BLaER1 (cell line): Measurements from ENCODE around the gene PCNT.
"Not testable (repeated sequence)": the region's sequence is repeated elsewhere in the genome, so short reads cannot be mapped to it uniquely, and the experiment has no call there.

ENCODE experiments used
- H3K27ac ChIP-seq: shearing (Covaris generic); formaldehyde crosslinking; 2 replicates; pipeline ENCODE4 v1.8.1; 2022
- H3K27me3 ChIP-seq: shearing (Covaris generic); formaldehyde crosslinking; 2 replicates; pipeline ENCODE4 v1.8.1; 2022
- H3K36me3 ChIP-seq: shearing (Covaris generic); formaldehyde crosslinking; 2 replicates; pipeline ENCODE4 v1.8.1; 2022
- H3K4me1 ChIP-seq: shearing (Covaris generic); formaldehyde crosslinking; 2 replicates; pipeline ENCODE4 v1.8.1; 2022
- H3K4me2 ChIP-seq: shearing (Covaris generic); formaldehyde crosslinking; 2 replicates; pipeline ENCODE4 v1.8.1; 2022
- H3K4me3 ChIP-seq: shearing (Covaris generic); formaldehyde crosslinking; 2 replicates; pipeline ENCODE4 v1.8.1; 2022
- H3K9ac ChIP-seq: shearing (Covaris generic); formaldehyde crosslinking; 2 replicates; pipeline ENCODE4 v1.8.1; 2022
- H3K9me3 ChIP-seq: shearing (Covaris generic); formaldehyde crosslinking; 2 replicates; pipeline ENCODE4 v1.8.1; 2022
- H4K20me1 ChIP-seq: shearing (Covaris generic); formaldehyde crosslinking; 2 replicates; pipeline ENCODE4 v1.8.1; 2022
- Cebpa-rat ChIP-seq: shearing (Covaris generic); IDR thresholded peaks from 2 replicates; pipeline ENCODE4 v1.8.1; 2022

PCNT gene

GRCh38 chr21:46366091-46366490 is 42.1 kb downstream of the PCNT start:
- TF ChIP-seq Cebpa-rat = no peak
- no peak overlapping the region for H3K4me3 ChIP-seq
- H3K27ac ChIP-seq = no peak overlapping the region
- H4K20me1 ChIP-seq = peaks cover 17% of the 10 kb centered on the region; the same call in 1 of the 2 replicates
- H3K9me3 ChIP-seq = no peaks in the 10 kb centered on the region
- no peaks in the 10 kb centered on the region for H3K27me3 ChIP-seq
- H3K4me1 ChIP-seq = peaks cover 23% of the 10 kb centered on the region
- H3K9ac ChIP-seq = no peak overlapping the region
- H3K36me3 ChIP-seq = peaks cover 76% of the 10 kb centered on the region
- no peak overlapping the region for H3K4me2 ChIP-seq

- no peak for TF ChIP-seq Cebpa-rat
- no peak overlapping the region for H3K9ac ChIP-seq
- no peak overlapping the region for H3K4me2 ChIP-seq
- peaks cover 76% of the 10 kb centered on the region for H3K36me3 ChIP-seq
- H3K27me3 ChIP-seq = no peaks in the 10 kb centered on the region
- H3K4me1 ChIP-seq = peaks cover 23% of the 10 kb centered on the region
- no peak overlapping the region for H3K4me3 ChIP-seq
- H3K9me3 ChIP-seq = no peaks in the 10 kb centered on the region
- H3K27ac ChIP-seq = no peak overlapping the region
- peaks cover 17% of the 10 kb centered on the region; the same call in 1 of the 2 replicates for H4K20me1 ChIP-seq
Measured at GRCh38 chr21:46366561-46366960, 42.6 kb downstream of the PCNT start.

GRCh38 chr21:46366966-46367365 is 43.0 kb downstream of the PCNT start:
- no peaks in the 10 kb centered on the region for H3K27me3 ChIP-seq
- peaks cover 76% of the 10 kb centered on the region for H3K36me3 ChIP-seq
- H3K4me3 ChIP-seq = no peak overlapping the region
- peaks cover 17% of the 10 kb centered on the region; the same call in 1 of the 2 replicates for H4K20me1 ChIP-seq
- H3K4me1 ChIP-seq = peaks cover 23% of the 10 kb centered on the region
- no peak overlapping the region for H3K9ac ChIP-seq
- no peaks in the 10 kb centered on the region for H3K9me3 ChIP-seq
- H3K27ac ChIP-seq = no peak overlapping the region
- no peak for TF ChIP-seq Cebpa-rat
- H3K4me2 ChIP-seq = no peak overlapping the region

- Histone ChIP-seq H4K20me1 (peaks cover 17% of the 10 kb centered on the region; the same call in 1 of the 2 replicates), H3K4me2 (peak overlapping the region; percentile 68), H3K9me3 (no peaks in the 10 kb centered on the region), H3K27me3 (no peaks in the 10 kb centered on the region), H3K4me3 (no peak overlapping the region), H3K36me3 (peaks cover 73% of the 10 kb centered on the region), H3K4me1 (peaks cover 23% of the 10 kb centered on the region), H3K27ac (peak overlapping the region; percentile 58), H3K9ac (peak overlapping the region; percentile 26; the same call in 1 of the 2 replicates)
- no peak for TF ChIP-seq Cebpa-rat
Measured at GRCh38 chr21:46368533-46369285, 44.8 kb downstream of the PCNT start.

- Histone ChIP-seq H3K4me1 (peaks cover 23% of the 10 kb centered on the region), H3K4me3 (no peak overlapping the region), H3K27ac (peak overlapping the region; percentile 58), H3K9me3 (no peaks in the 10 kb centered on the region), H3K9ac (peak overlapping the region; percentile 26; the same call in 1 of the 2 replicates), H3K4me2 (peak overlapping the region; percentile 68), H4K20me1 (peaks cover 17% of the 10 kb centered on the region; the same call in 1 of the 2 replicates), H3K36me3 (peaks cover 71% of the 10 kb centered on the region), H3K27me3 (no peaks in the 10 kb centered on the region)
- no peak for TF ChIP-seq Cebpa-rat
Measured at GRCh38 chr21:46369520-46370235, 45.7 kb downstream of the PCNT start.

- H3K27me3 ChIP-seq = no peaks in the 10 kb centered on the region
- H3K9me3 ChIP-seq = no peaks in the 10 kb centered on the region
- H3K4me2 ChIP-seq = no peak overlapping the region
- H3K36me3 ChIP-seq = peaks cover 69% of the 10 kb centered on the region
- no peak overlapping the region for H3K9ac ChIP-seq
- H3K4me1 ChIP-seq = peaks cover 23% of the 10 kb centered on the region
- H3K27ac ChIP-seq = no peak overlapping the region
- no peak overlapping the region for H3K4me3 ChIP-seq
- H4K20me1 ChIP-seq = peaks cover 28% of the 10 kb centered on the region; the same call in 1 of the 2 replicates
- TF ChIP-seq Cebpa-rat = no peak
Measured at GRCh38 chr21:46371204-46372013, 47.5 kb downstream of the PCNT start.

- H4K20me1 ChIP-seq = peaks cover 35% of the 10 kb centered on the region; the same call in 1 of the 2 replicates
- H3K36me3 ChIP-seq = peaks cover 69% of the 10 kb centered on the region
Measured at GRCh38 chr21:46372014-46372485, 48.1 kb downstream of the PCNT start.

GRCh38 chr21:46372947-46373346 is 49.0 kb downstream of the PCNT start:
- H3K4me2 ChIP-seq = not testable (repeated sequence)
- H4K20me1 ChIP-seq = peaks cover 36% of the 10 kb centered on the region; the same call in 1 of the 2 replicates

More at GRCh38 chr21:46372014-46372485, 48.1 kb downstream of the PCNT start:
- Histone ChIP-seq H3K4me2 (no peak overlapping the region), H3K9ac (no peak overlapping the region), H3K4me3 (no peak overlapping the region), H3K27me3 (no peaks in the 10 kb centered on the region), H3K27ac (no peak overlapping the region), H3K4me1 (peaks cover 23% of the 10 kb centered on the region), H3K9me3 (no peaks in the 10 kb centered on the region)
- TF ChIP-seq Cebpa-rat = no peak

GRCh38 chr21:46374761-46375389 is 50.9 kb downstream of the PCNT start:
- Histone ChIP-seq H3K27ac (no peak overlapping the region), H3K4me3 (no peak overlapping the region), H3K4me1 (peaks cover 6% of the 10 kb centered on the region), H3K9ac (no peak overlapping the region), H3K36me3 (peaks cover 82% of the 10 kb centered on the region), H3K27me3 (no peaks in the 10 kb centered on the region), H4K20me1 (peaks cover 20% of the 10 kb centered on the region; the same call in 1 of the 2 replicates), H3K9me3 (peaks cover 14% of the 10 kb centered on the region), H3K4me2 (no peak overlapping the region)
- no peak for TF ChIP-seq Cebpa-rat

More at GRCh38 chr21:46372947-46373346, 49.0 kb downstream of the PCNT start:
- H3K9ac ChIP-seq, H3K27me3 ChIP-seq, H3K9me3 ChIP-seq, H3K27ac ChIP-seq, H3K4me3 ChIP-seq: not testable (repeated sequence)
- Histone ChIP-seq H3K4me1 (peaks cover 23% of the 10 kb centered on the region), H3K36me3 (peaks cover 69% of the 10 kb centered on the region)
